CD4-positive, alpha-beta T cell treated with Interleukin-15 for 4 hours (primary cell): Measurements from ENCODE around the gene AGAP1.

Experiments
- DNase-seq: peaks from one replicate; pipeline ENCODE4 v3.0.0-alpha.2; 2020; ENCODE audit warnings: low spot score

The AGAP1 gene

DNA sequence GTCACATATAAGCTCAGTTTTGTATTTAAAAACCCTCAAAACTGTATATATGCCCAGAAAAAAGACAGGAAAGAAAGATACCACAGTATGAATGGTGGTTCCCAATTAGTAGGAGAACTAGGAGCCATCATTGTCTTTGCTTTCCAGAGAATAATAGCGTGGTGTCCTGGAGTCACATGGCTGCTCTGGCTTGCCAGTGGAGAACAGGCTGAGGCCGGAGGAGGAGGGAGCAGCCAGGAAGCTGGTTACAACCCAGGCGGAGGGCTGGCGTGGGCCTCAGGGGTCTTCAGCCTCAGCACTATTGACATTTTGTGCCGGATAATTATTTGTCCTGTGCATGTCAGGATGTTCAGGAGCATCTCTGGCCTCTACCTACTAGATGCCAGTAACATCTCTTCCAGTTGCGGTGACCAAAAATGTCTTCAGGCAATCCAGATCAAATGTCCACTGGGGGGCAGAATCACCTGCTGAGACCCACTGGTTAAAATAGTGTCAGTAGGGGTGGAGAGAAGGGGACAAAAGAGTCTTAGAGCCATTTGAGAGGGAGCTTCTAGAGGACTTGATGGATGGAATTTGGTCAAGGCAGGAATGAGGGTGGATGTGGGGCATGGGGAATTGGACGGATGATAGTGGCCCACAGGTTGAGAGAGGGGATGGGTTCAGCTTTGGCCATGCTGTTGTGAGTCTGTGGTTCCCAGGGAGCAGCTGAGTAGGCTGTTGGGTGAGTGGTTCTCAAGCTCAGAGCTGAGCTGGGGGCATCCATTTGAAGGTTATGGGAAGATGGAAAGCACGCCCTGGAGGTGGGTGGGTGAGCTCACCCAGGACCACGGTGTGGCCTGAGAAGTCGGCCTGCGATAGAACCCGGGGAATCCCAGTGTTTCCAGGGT, 144.9 kb downstream of the AGAP1 start:
- no peak for DNase-seq

DNA sequence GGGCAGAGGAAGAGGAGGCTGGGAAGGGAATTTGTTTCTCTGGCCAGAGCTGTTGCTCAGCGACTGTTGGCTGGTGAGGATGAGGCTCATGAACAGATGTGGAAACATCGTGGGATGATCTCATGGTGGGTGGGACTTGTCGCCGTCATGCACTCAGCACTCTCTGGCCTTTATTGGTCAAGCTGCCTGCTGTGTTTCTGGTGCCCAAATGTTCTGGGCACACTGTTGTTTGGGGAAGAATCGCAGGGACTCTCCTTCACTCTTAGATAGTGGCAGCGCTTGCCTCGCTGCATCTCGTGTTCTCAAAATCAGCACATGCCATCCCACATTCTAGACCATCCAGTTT, 145.6 kb downstream of the AGAP1 start:
- DNase-seq: no peak

DNA sequence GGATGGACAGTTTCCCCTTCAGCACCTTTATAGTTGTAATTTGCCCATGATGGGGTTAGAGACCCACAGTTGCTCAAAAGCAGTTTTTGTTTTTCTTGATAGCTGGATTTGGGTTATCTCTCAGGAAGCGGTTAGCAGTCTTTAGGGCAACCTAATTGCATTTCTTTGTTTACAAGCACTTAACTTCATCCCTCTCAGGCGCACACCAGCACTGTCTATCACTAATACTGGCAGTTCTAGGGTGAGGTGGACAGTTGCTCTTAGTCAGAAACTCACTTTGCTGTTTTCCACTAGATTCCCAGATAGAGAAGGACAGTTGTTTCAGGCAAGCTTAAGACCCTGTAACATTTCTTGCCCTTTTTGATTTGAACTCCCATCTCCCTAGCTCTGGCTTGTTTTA, 146.0 kb downstream of the AGAP1 start:
- no peak for DNase-seq

DNA sequence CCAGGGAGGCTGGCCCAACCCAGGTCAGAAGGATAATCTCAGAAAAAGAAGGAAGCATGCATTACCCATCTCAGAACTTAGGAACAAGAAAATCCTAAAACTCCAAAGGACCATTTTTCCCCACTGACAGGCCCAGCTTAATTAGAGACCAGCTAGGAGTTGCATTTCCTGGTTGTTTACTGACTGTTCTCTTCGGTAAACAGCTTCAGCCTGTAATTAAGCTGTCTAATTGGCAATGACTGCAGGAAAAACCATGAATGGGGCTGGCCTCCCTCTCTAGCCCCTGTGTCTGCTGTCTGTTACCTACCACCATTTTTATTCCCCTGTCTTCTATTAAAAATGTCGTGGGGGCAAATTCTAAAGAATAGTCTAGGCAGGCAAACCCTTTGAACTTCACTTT, 146.5 kb downstream of the AGAP1 start:
- no peak for DNase-seq

DNA sequence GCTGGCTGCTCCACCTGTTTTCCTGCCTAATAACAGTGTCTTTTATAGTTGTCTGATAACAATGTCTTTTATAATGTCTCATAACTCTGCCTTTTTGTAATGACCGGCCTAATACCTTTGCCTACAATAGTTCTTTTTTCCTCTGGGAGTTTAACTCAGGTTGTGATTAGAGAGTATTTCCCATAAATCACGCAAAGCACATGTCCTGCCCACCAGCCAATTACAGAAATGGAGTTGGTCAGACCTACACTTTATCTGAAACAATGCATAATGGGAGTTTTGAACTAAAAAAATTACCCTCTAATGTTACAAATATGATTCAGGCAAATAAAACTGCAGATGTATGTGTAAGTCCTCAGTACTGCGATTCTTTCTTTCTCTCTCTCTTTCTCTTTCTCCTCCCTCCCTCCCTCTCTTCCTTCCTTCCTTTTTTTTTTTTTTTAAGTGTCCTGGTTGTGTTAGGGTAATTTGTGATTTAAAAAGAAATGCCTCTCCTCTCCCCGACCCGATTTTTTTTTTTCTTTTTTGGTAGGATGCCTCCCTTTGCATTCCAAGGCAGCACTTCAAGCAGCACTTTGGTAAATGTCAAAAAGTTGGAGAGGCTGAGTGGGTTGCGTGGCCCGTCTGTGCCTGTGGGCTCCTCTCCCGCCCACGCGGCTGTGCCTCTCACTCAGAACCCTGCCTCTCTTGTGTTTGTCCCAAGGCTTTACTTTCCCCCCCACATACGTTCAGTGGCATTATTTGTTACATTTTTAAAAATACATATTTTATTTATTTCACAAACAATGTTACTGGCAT, 147.3 kb downstream of the AGAP1 start:
- DNase-seq: no peak

DNA sequence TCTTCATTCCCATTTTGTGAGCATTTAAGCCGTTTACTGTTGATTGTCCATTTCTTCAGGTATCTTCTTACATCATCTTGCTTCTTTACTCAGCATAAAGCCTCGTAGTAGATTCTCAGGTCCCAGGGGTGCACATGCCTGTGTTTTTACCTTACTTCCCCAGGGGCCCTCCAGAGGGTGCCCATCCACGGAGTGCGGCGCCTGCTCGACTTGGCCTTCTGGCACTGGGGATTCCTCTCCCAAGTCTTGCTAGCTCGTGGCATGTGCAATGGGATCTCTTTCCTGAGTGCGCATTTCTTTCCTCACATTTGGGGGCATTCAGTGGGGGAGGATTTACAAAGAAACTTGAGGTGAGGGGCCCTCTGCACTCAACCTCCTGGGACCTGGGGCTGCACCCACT, 148.1 kb downstream of the AGAP1 start:
- DNase-seq: no peak

DNA sequence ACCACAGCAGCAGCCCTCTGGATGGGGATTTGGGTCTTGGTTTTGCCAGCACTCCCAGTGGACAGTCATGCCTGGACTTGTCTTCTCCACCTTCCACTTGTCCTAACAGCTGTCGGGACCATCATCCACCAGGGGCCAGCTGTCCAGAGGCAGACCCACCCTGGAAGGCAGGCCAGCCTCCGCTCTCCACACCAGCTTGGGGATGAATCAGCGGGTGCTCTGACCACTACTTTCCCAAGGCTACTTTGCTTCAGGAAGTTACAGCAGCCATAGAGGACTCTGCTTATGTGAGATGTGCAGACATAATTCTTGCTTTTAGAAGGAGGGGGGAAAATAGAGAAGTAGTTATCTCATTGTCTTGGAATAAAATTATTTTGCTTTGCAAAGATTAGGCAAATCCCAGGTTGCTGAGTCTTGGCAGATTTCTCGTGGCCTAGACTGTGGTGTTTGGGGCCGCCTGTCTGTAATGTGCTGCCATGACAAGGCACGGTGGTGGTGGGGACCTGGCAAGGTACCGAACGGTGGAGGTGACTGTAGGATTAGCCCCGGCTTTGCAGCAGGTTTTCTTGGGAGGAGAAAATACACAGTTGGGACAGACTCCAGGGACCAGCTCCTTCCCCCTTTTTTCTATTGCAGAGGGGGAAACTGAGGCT, 148.7 kb downstream of the AGAP1 start:
- no peak for DNase-seq

DNA sequence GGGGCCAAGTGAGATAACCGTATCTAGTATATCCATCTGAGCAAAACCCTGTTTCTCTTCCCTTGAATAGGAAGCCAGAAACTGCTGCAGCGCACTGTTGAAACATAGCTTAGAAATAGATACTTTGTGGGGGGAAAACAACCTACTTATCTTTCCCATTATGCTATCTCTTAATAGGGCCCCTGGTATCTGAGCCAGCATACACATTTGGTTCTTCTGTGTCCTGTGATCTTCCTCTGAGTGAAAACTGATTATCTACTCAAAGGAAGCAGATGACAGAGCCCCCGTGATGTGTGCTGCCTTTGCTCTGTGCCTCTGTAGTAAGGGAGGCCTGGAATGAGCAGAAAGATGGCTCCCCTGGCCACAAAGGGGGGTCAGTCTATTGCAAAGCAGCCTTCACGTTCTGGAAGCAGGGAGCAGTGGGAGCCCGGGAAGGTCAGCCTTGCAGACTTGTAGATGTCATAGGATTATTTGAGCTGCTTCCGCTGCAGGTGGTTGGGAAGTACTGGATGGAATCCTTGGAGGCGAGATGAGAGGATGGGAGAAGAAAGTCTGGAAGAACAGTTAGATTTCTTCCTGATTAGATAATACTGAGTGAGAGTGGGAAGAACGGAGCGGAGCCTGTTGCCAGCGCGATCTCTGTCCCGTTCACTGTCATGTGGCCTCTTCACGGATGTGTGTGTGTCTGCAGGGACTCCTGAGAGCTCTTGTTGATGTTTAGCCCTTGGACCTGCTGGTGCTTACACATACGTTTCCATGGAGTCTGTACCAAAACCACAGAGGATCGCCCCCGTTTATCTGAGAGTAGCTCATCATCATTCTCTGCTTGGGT, 150.1 kb downstream of the AGAP1 start:
- DNase-seq: no peak

DNA sequence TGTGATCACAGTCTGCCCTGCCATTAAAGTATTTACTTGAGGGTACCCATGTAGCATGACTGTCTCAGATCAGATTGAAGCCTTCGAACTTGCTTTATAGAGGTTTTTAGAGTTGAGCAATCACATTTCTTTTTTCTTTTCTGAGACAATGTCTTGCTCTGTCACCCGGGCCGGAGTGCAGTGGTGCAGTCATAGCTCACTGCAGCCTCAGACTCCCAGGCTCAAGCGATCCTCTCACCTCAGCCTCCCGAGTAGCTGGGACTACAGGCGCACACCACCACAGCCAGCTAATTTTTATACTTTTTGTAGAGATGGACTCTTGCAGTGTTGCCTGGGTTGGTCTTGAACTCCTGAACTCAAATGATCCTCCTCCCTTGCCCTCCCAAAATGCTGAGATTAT, 153.4 kb downstream of the AGAP1 start:
- no peak for DNase-seq

DNA sequence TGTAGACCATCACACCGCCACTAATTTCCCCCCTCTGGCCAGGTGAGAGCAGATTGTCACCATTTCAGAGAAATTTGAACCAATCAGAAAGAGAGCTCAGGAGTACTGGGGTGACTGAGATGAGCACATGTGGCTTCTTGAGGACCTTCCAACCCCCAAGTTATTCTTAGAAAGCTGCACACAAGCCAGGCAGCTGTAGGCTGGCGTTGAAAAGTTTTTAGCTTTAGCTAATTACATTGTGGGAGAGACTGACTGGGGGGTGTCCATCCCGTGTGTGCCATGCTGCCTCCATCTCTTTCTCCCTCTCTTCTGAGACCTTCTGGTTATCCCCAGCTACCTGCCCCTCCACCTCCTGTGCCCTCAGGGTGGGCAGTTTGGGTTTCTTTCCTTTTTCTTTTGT, 154.0 kb downstream of the AGAP1 start:
- DNase-seq: no peak

DNA sequence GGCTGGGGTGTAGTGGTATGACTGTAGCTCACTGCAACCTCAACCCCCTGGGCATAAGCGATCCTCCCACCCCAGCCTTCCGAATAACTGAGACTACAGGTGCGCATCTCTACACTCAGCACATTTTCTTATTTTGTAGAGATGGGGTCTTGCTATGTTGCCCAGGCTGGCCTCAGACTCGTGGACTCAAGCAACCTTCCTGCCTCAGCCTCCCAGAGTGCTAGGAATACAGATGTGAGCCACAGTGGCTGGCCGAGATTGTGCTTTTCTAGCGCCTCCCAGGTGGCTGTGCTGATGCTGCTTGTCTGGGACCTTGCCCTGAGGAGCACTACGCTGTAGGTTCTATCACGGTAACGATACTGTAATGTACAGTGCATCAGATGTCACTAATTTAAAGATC, 155.6 kb downstream of the AGAP1 start:
- DNase-seq: no peak

DNA sequence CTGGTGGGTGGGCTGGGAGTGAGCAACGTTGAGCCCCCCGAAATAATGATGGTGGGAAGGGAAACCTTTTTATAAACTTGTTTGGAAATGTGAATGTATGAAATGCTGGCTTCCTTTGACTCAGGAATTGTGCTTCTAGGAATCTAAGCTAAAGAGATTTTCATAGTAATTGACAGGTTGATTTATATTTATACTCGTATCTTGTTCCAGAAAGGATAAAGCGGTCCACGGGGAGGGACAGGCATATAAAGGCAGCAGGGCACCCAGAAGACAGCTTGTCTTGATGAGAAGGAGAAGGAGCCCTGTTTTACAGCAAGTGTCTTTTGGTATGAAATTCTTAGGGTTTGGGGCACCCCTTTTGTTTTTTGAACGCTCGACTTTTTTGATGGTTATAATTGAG, 157.8 kb downstream of the AGAP1 start:
- no peak for DNase-seq

DNA sequence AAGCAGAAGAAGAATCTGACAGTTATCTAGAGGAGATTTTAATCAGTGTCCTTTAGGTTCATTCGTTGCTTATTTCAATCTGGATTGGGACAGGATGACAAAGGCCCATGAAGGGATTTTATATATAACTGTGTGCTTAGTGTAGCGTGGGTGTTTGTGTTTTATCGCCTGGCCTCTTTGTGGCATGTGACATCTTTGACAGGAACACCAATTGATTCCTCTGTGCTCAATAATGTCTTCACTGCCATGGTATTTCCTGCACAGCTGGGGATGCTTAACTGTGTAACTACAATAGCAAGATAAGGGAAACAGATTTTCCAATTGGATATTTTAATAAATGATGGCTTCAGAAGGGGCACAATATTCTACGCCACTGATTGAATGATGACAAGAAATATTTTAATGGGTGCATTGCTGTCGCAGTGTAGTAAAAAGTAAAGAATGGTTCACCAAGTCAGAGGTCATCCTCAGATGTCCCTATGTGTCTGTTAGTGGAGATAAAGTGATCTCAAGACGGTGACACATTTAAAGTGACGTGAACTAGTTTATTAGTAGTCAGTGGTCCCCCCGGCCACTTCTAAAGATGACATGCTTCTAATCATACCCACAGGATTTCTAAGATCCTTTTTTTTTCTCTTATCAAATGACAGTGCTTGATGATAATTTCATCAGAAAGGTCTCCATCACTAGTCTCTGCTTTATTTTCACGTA, 160.4 kb downstream of the AGAP1 start:
- no peak for DNase-seq

DNA sequence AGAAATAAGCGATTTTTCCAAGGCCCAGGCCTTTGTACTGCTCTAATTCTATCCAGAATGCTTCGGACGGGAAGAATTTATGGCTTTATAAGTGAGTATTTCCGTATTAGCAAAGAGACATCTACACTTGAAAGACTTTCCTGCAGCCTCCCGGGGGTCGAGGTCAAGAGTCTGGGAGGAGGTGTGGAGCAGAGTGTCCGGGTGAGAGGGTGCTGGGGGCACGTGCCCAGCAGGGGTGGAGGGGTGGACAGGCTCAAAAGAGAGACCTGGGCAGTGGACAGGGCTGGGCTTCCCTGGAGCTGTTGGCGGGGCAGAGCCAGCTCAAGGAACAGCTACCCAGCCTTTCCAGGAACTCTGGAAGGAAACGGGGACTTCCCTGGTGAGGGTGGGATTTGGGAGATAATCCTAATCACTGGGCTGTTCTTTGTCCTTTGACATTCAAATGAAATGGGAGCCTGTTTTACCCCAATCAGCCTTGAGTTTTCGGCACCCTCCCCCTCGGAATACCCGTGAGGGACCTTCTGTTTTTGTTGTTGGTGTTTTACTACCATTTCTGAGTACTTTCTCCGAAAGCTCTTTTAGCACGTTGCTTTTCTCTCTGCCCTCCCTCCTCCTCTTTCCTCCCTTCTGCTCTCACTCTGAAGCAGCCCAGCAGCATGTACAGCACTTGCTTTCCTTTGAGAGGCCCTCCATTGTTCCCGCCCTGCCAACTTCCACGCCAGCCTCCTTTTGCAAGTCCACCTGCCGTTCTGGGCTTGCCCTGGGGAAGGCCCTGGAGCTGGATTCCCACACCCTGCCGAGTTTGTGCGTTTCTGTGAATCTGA, 164.7 kb downstream of the AGAP1 start:
- DNase-seq: no peak

DNA sequence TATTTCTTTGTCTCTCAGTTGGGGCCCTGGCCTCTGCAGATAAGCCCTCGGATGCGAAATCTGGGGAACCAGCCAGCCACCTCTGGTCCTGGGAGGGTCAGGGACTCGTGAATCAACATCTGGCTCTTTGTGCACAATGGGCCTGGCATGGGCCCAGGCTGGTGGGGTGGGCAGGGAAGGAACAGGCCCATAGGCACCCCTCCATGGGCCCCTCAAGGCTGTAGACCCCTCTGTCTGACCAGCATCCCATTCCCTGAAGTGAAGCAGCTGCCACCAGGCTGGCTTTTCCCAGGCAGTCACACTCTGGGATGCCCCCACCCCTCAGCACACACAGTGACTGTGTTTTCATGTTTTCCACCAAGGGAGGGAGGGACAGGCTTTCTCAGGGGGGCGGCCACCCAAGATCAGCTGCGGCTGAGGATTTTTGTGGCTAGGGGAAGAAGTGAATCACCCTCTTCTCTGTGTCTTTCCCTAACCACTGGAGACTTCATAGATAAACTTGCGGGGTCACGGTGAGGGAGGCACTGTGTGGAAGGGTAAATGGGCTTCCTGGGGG, 166.0 kb downstream of the AGAP1 start:
- no peak for DNase-seq

DNA sequence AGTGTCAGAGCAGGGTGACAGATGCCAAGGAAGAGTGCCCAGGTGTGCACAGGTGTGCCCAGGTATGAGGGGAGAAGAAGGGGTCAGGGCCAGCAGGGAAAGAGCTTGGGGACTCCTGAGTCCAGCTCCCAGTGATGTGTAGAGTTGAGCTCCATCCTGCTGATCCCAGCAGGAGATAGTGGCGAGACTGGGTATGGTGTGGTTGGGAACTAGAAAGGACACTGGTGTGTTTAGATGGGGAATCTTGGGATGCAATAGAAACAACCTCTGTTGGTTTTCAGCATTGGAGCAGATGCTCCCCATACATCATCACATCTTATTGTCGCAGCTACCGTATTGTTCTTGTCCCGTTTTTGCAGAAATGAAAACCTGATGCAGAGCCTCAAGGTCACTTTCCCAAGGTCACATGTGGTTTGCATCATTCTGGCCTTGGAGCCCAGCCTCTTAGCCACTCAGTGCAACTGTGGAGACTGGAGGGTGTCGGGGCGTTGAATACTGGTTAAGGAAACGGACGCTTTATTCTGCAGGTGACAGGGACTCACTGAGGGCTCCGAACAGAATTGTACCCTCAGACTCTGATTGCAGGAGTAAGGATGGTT, 166.7 kb downstream of the AGAP1 start:
- DNase-seq: no peak

DNA sequence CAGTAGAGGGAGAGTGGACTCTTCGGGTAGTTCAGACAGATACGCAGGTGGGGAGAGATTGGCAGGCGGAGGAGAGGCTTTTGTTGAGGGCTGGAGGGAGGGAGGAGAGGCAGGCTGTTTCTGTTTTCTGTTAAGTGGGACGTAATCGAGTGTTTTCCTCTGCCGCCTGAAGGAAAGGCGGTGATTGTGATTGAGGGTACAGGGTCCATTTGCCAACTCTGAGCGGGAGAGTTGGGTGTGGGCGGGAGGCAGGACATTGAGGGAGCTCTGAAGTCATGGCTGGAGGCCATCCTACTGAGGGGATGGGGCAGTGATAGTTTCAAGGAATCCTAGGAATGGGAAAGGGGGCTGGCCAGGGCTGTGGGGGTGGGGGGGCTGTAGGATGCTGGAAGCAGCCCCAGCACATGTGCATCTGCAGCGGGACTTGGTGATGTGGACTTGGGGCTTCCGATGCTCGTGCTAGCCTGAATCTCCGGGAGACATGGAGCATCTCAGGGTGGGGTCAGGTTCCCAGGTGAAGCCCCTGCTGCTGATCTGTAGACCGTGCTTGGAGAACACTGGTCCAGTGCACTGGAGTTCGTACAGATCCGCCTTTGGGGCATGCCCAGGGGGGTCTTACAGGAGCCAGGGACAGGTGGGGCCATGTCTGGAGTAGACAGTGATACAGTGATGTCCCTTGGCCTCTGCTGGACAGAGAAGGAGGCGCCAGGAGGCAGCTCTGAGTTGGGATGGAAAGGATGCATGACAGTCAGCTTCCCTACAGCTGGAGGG, 167.5 kb downstream of the AGAP1 start:
- DNase-seq: no peak

DNA sequence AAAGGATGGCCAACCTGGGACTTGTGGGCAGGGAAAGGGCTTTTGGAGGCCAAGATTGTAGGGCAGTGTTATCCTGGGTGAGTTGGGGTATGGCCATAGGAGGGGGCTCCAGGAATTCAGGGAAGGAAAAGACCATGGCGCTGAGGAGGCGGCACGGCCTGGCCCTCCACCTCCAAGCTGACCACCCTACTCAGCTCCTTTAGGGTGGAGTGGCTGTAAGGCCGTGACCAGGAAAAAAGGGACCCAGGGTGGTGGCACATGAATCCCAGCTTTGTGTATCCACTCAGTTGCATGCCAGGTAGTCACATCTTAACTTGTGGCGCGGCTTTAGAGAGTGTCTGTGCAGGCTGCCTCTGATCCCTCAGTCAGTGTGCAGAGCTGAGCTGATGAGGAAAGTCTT, 168.1 kb downstream of the AGAP1 start:
- no peak for DNase-seq

DNA sequence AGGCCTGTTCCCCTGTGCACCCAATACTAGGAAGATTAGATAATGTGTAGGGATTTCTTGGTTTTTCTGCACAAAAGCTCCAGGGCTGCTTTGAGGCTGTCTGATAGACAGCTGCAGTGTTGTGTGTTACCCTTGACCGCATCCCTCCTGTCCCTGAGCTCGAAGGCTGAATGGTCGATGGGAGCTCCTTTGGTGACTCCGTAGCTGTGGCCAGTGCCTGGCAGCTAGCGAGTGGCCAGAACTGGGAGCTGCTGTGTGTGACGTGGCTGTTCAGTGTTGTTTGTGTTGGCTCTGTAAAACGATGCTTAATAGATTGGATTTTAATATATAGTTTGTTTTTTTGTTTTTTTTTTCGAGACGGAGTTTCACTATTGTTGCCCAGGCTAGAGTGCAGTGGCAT, 170.0 kb downstream of the AGAP1 start:
- DNase-seq: no peak
